Osteocyte (in vitro differentiated cells): ENCODE data around the gene VPS50. TPM values are rescaled to one million over a fixed set of nuclear protein-coding genes. Genes with fewer than 3 reads are reported as not detected.

Experiments
- DNase-seq: peaks from one replicate; pipeline ENCODE4 v3.0.0; 2021; ENCODE audit warnings: mixed read lengths; ENCODE audit not compliant: unreplicated experiment; ENCODE audit errors: extremely low spot score
- H3K27ac Mint-ChIP-seq: one replicate; pipeline ENCODE4 v1.8.0; 2021; ENCODE audit warnings: mild to moderate bottlenecking, mixed read lengths; ENCODE audit not compliant: unreplicated experiment
- H3K27me3 Mint-ChIP-seq: one replicate; pipeline ENCODE4 v1.8.0; 2021; ENCODE audit warnings: mixed read lengths; ENCODE audit not compliant: unreplicated experiment
- H3K36me3 Mint-ChIP-seq: one replicate; pipeline ENCODE4 v1.8.0; 2021; ENCODE audit warnings: mixed read lengths; ENCODE audit not compliant: unreplicated experiment
- H3K4me1 Mint-ChIP-seq: one replicate; pipeline ENCODE4 v1.8.0; 2021; ENCODE audit warnings: mixed read lengths; ENCODE audit not compliant: unreplicated experiment
- H3K4me3 Mint-ChIP-seq: one replicate; pipeline ENCODE4 v1.8.0; 2021; ENCODE audit warnings: mild to moderate bottlenecking, moderate library complexity, mixed read lengths; ENCODE audit not compliant: unreplicated experiment
- H3K9me3 Mint-ChIP-seq: one replicate; pipeline ENCODE4 v1.8.0; 2021; ENCODE audit warnings: mixed read lengths; ENCODE audit not compliant: unreplicated experiment
- CTCF ChIP-seq: fragments of 200-600 bp; sonication (generic); IDR thresholded peaks from 2 replicates; pipeline ENCODE4 v1.5.0; 2021; ENCODE audit warnings: antibody characterized with exemption, mild to moderate bottlenecking, moderate library complexity
- total RNA-seq: library from RNA; stranded (reverse); gene quantifications from 2 replicates; pipeline ENCODE4 v1.2.1, GENCODE V29; 2021

VPS50 gene
- total RNA-seq, 1 donor from 2014 or later: 23.7 TPM

GRCh38 chr7:93238748-93239147 is 6.6 kb downstream of the VPS50 start:
- H3K4me1 Mint-ChIP-seq: no peaks in the 10 kb centered on the region
- no peaks in the 10 kb centered on the region for H3K27me3 Mint-ChIP-seq

GRCh38 chr7:93239824-93240223 is 7.7 kb downstream of the VPS50 start:
- H3K9me3 Mint-ChIP-seq: no peaks in the 10 kb centered on the region
- H3K27me3 Mint-ChIP-seq: no peaks in the 10 kb centered on the region
- H3K27ac Mint-ChIP-seq: no peak overlapping the region
- no peak for DNase-seq
- H3K4me3 Mint-ChIP-seq: no peak overlapping the region
- TF ChIP-seq CTCF: no peak
- H3K36me3 Mint-ChIP-seq: no peaks in the 10 kb centered on the region
- H3K4me1 Mint-ChIP-seq: no peaks in the 10 kb centered on the region

More at GRCh38 chr7:93238748-93239147, 6.6 kb downstream of the VPS50 start:
- H3K27ac Mint-ChIP-seq: no peak overlapping the region
- no peak for DNase-seq
- H3K4me3 Mint-ChIP-seq: no peak overlapping the region
- H3K36me3 Mint-ChIP-seq: no peaks in the 10 kb centered on the region
- H3K9me3 Mint-ChIP-seq: no peaks in the 10 kb centered on the region
- TF ChIP-seq CTCF: no peak

- TF ChIP-seq CTCF: no peak
- H3K27me3 Mint-ChIP-seq: no peaks in the 10 kb centered on the region
- no peaks in the 10 kb centered on the region for H3K9me3 Mint-ChIP-seq
- H3K27ac Mint-ChIP-seq: no peak overlapping the region
- H3K4me3 Mint-ChIP-seq: no peak overlapping the region
- no peaks in the 10 kb centered on the region for H3K36me3 Mint-ChIP-seq
- no peak for DNase-seq
- H3K4me1 Mint-ChIP-seq: peaks cover 16% of the 10 kb centered on the region
These were observed 9.9 kb downstream of the VPS50 start for GRCh38 chr7:93242106-93242505.

GRCh38 chr7:93245525-93246432 is 13.6 kb downstream of the VPS50 start:
- DNase-seq: no peak
- no peaks in the 10 kb centered on the region for H3K36me3 Mint-ChIP-seq
- H3K4me3 Mint-ChIP-seq: no peak overlapping the region
- H3K4me1 Mint-ChIP-seq: peaks cover 21% of the 10 kb centered on the region
- H3K27me3 Mint-ChIP-seq: no peaks in the 10 kb centered on the region
- no peak overlapping the region for H3K27ac Mint-ChIP-seq
- no peaks in the 10 kb centered on the region for H3K9me3 Mint-ChIP-seq
- TF ChIP-seq CTCF: peak; percentile 71

GRCh38 chr7:93249491-93250148 is 17.5 kb downstream of the VPS50 start:
- Mint-ChIP-seq H3K4me1 (peaks cover 21% of the 10 kb centered on the region), H3K4me3 (no peak overlapping the region), H3K9me3 (no peaks in the 10 kb centered on the region), H3K27me3 (no peaks in the 10 kb centered on the region), H3K27ac (no peak overlapping the region), H3K36me3 (no peaks in the 10 kb centered on the region)
- no peak for DNase-seq
- no peak for TF ChIP-seq CTCF
